Karpas-422 (cell line): ENCODE data around the gene PCDHA1. TPM values are rescaled to one million over a fixed set of nuclear protein-coding genes. Genes with fewer than 3 reads are reported as not detected.

Experiments
- DNase-seq: peaks from one replicate; pipeline ENCODE4 v3.0.0-alpha.2; 2015
- H2AFZ ChIP-seq: fragments of 200-600 bp; sonication (generic); 2 replicates; pipeline ENCODE4 v1.6.1; 2014; ENCODE audit warnings: antibody characterized with exemption, low read length, mixed read lengths
- H3K27ac ChIP-seq: fragments of 200-600 bp; sonication (generic); 2 replicates; pipeline ENCODE4 v1.5.1; 2014; ENCODE audit warnings: mild to moderate bottlenecking, low read length, moderate library complexity
- H3K27me3 ChIP-seq: fragments of 200-600 bp; sonication (generic); 2 replicates; pipeline ENCODE4 v1.6.1; 2014; ENCODE audit warnings: low read length, mixed read lengths
- H3K36me3 ChIP-seq: fragments of 200-600 bp; sonication (generic); 2 replicates; pipeline ENCODE4 v1.6.1; 2014; ENCODE audit warnings: low read length, mixed read lengths; ENCODE audit not compliant: insufficient read depth
- H3K4me1 ChIP-seq: fragments of 200-600 bp; sonication (generic); 2 replicates; pipeline ENCODE4 v1.6.1; 2014; ENCODE audit warnings: mild to moderate bottlenecking, low read length, mixed read lengths
- H3K4me2 ChIP-seq: fragments of 200-600 bp; sonication (generic); 2 replicates; pipeline ENCODE4 v1.6.1; 2014; ENCODE audit warnings: low read length, low read depth, mild to moderate bottlenecking; ENCODE audit not compliant: poor library complexity, severe bottlenecking
- H3K4me3 ChIP-seq: fragments of 200-600 bp; sonication (generic); 2 replicates; pipeline ENCODE4 v1.5.1; 2014; ENCODE audit warnings: mild to moderate bottlenecking, antibody characterized with exemption, low read length, mixed read lengths
- H3K79me2 ChIP-seq: fragments of 200-600 bp; sonication (generic); 2 replicates; pipeline ENCODE4 v1.6.1; 2014; ENCODE audit warnings: mild to moderate bottlenecking, low read length, mixed read lengths
- H3K9ac ChIP-seq: fragments of 200-600 bp; sonication (generic); 2 replicates; pipeline ENCODE4 v1.6.0; 2014; ENCODE audit warnings: low read length
- H3K9me2 ChIP-seq: fragments of 200-600 bp; sonication (generic), shearing (Covaris generic); replicated peaks from 2 replicates; pipeline ENCODE4 v1.6.0; 2014; ENCODE audit warnings: mild to moderate bottlenecking, low read length, moderate library complexity; ENCODE audit not compliant: insufficient read depth
- H3K9me3 ChIP-seq: fragments of 300-700, 200-600 bp; sonication (generic); 2 replicates; pipeline ENCODE4 v1.6.1; 2014; ENCODE audit warnings: low read length, mixed read lengths
- H4K20me1 ChIP-seq: fragments of 200-600 bp; sonication (generic); 2 replicates; pipeline ENCODE4 v1.6.1; 2014; ENCODE audit warnings: mild to moderate bottlenecking, antibody characterized with exemption, low read length, low read depth; ENCODE audit not compliant: insufficient read depth
- small RNA-seq: library from RNA; depleted of rRNA; stranded (forward); fragments of <200 nt; gene quantifications from one replicate; pipeline ENCODE3, GENCODE V24; 2014
- total RNA-seq: library from RNA; depleted of rRNA; stranded (reverse); fragments of >200 nt; shearing (Covaris generic); gene quantifications from 2 replicates; pipeline ENCODE4 v1.2.3, GENCODE V29; 2014; ENCODE audit warnings: low replicate concordance; rRNA removed

PCDHA1 gene
- total RNA-seq, 1 experiment from 2014 or later = not detected

DNA sequence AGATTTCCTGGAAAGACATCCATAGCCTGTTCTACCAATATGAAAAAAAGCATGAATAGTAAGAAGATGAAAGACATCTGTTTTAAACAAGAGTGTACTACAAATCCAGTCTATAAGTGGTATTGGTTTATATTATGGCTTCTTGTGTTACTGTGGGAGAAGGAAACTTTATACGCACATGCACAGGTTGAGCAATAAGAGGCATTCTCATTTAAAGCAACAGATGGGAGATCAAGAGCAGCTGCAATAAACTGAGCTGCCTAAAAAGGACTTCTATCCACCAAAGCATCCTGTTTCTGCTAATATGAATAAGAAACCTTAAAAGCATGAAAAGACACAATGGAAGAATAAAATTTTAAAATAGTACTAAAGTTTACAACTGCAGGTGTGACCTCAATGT is 256.6 kb downstream of the PCDHA1 start:
- DNase-seq = no peak
- H3K9ac ChIP-seq = no peak overlapping the region
- H2AFZ ChIP-seq = no peak overlapping the region
- no peaks in the 10 kb centered on the region for H3K9me2 ChIP-seq
- H3K36me3 ChIP-seq = no peaks in the 10 kb centered on the region
- H3K4me1 ChIP-seq = no peaks in the 10 kb centered on the region
- H3K27me3 ChIP-seq = no peaks in the 10 kb centered on the region
- H3K27ac ChIP-seq = no peak overlapping the region
- H4K20me1 ChIP-seq = no peaks in the 10 kb centered on the region
- no peak overlapping the region for H3K4me2 ChIP-seq
- 0 out of 2 replicates have a peak, but pooled peaks cover 4% of the 10 kb centered on the region for H3K9me3 ChIP-seq
- no peak overlapping the region for H3K4me3 ChIP-seq
- no peaks in the 10 kb centered on the region for H3K79me2 ChIP-seq

DNA sequence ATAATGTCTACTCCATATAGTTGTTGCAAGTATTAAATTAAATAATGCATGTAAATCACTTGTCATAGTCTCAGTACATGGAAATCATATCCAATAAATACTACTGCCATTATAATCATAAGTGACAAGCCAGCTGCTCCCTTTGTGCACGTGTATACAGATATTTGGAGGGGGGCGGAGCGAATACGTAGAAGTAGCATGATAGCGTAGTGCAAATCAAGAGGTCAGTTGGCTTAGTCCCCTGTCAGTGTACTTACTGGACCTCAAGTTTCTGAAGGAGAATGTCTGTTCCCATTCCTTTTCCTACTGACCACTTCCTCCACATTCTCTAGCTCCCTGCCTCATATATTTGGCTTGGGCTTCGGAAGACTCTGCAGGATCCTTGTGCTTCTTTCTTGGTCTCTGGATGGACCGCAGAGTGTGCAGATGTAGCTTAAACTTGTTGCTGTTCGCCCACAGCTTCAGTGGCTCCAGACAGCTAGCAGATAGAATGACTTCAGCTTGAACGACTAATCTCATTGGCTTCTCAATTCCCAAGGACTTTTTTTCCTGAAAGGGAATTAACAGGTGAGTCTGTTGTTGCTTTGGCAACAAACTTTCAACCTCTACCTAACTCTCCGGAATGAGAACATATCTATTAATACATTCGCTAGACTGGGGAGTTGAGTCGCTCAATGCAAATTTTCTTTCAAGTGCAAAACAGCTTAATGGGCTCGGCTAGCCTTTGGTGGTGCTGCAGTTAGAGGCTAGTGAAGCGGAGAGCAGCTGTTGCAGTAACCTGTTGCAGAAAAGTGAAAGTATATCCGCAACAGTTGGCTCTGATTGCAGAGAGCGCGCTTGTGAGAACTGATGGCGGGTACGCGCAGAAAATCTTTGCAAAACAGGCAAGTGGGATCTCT is 264.9 kb downstream of the PCDHA1 start, which contains the start of gene PCDHB1:
Gene PCDHB1 (plus strand): TSS at position 753 of the 899 bp plus-strand sequence. CDS start 97 bp downstream, at position 850.
- no peak within 1 kb of the TSS for H3K27ac ChIP-seq
- H3K79me2 ChIP-seq = no peaks in the 10 kb centered on the region
- no peak within 1 kb of the TSS for H2AFZ ChIP-seq
- no peaks in the 10 kb centered on the region for H3K27me3 ChIP-seq
- H3K4me2 ChIP-seq = no peak within 1 kb of the TSS
- H3K9me2 ChIP-seq = no peaks in the 10 kb centered on the region
- DNase-seq = no peak
- no peak within 1 kb of the TSS for H3K9ac ChIP-seq
- H4K20me1 ChIP-seq = no peaks in the 10 kb centered on the region
- H3K4me1 ChIP-seq = no peaks in the 10 kb centered on the region
- no peaks in the 10 kb centered on the region for H3K36me3 ChIP-seq
- H3K9me3 ChIP-seq = no peaks in the 10 kb centered on the region
- no peak within 1 kb of the TSS for H3K4me3 ChIP-seq

DNA sequence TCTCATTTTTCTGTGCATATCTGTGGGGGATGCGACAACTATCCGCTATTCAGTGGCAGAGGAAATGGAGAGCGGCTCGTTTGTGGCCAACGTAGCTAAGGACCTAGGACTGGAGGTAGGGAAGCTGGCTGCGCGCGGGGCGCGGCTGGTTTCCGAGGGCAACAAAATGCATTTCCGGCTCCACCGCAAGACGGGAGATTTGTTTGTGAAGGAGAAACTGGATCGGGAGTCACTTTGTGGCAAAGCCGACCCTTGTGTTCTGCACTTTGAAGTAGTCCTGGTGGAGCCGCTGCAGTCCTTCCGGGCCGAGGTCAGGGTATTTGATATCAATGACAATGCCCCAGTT is 265.6 kb downstream of the PCDHA1 start:
- Histone ChIP-seq H3K79me2 (no peaks in the 10 kb centered on the region), H4K20me1 (no peaks in the 10 kb centered on the region), H3K27me3 (no peaks in the 10 kb centered on the region), H2AFZ (no peak overlapping the region), H3K9me3 (no peaks in the 10 kb centered on the region), H3K36me3 (no peaks in the 10 kb centered on the region), H3K9ac (no peak overlapping the region), H3K9me2 (no peaks in the 10 kb centered on the region), H3K4me2 (no peak overlapping the region), H3K27ac (no peak overlapping the region), H3K4me3 (no peak overlapping the region), H3K4me1 (no peaks in the 10 kb centered on the region)
- no peak for DNase-seq

Small RNAs within 50 kb of the gene (small RNA-seq; reads per million reads assigned to genes)
- gene AC010223.1 = not detected

Other genes with a start within 250 kb of the PCDHA1 start
- gene EIF4EBP3, start 238.5 kb upstream of the PCDHA1 start, total RNA-seq = 7.3 and 12.2 TPM in 2 replicates
- 27.1 and 45.7 TPM in 2 replicates for gene SRA1, start 228.7 kb upstream of the PCDHA1 start, total RNA-seq
- 33.2 and 42.2 TPM in 2 replicates for gene APBB3, start 221.5 kb upstream of the PCDHA1 start, total RNA-seq
- gene SLC35A4, start 221.3 kb upstream of the PCDHA1 start, total RNA-seq = 19.0 and 33.5 TPM in 2 replicates
- not detected in 2 replicates for gene CD14, start 153.0 kb upstream of the PCDHA1 start, total RNA-seq
- 23.8 and 29.9 TPM in 2 replicates for gene TMCO6, start 146.7 kb upstream of the PCDHA1 start, total RNA-seq
- gene NDUFA2, start 138.5 kb upstream of the PCDHA1 start, total RNA-seq = 126 and 131 TPM in 2 replicates
- 101 and 106 TPM in 2 replicates for gene IK, start 138.3 kb upstream of the PCDHA1 start, total RNA-seq
- gene WDR55, start 121.2 kb upstream of the PCDHA1 start, total RNA-seq = 15.9 and 21.5 TPM in 2 replicates
- gene DND1, start 112.6 kb upstream of the PCDHA1 start, total RNA-seq = 0.71 and 2.0 TPM in 2 replicates
- gene HARS1, start 94.8 kb upstream of the PCDHA1 start, total RNA-seq = 29.9 and 61.0 TPM in 2 replicates
- 18.1 and 18.3 TPM in 2 replicates for gene HARS2, start 94.7 kb upstream of the PCDHA1 start, total RNA-seq
- gene ZMAT2, start 85.7 kb upstream of the PCDHA1 start, total RNA-seq = 18.1 and 20.6 TPM in 2 replicates
- not detected in 2 replicates for gene PCDHA2, start 8.7 kb downstream of the PCDHA1 start, total RNA-seq
- not detected in 2 replicates for gene PCDHA3, start 14.9 kb downstream of the PCDHA1 start, total RNA-seq
- gene PCDHA4, start 20.9 kb downstream of the PCDHA1 start, total RNA-seq = not detected in 2 replicates
- not detected in 2 replicates for gene PCDHA5, start 35.5 kb downstream of the PCDHA1 start, total RNA-seq
- gene PCDHA6, start 41.8 kb downstream of the PCDHA1 start, total RNA-seq = not detected in 2 replicates
- gene PCDHA7, start 48.1 kb downstream of the PCDHA1 start, total RNA-seq = not detected in 2 replicates
- gene PCDHA8, start 55.0 kb downstream of the PCDHA1 start, total RNA-seq = not detected in 2 replicates
- gene PCDHA9, start 62.2 kb downstream of the PCDHA1 start, total RNA-seq = not detected in 2 replicates
- gene PCDHA10, start 69.8 kb downstream of the PCDHA1 start, total RNA-seq = not detected in 2 replicates
- gene PCDHA11, start 82.8 kb downstream of the PCDHA1 start, total RNA-seq = not detected in 2 replicates
- not detected in 2 replicates for gene PCDHA12, start 89.2 kb downstream of the PCDHA1 start, total RNA-seq
- not detected in 2 replicates for gene PCDHA13, start 96.0 kb downstream of the PCDHA1 start, total RNA-seq
- gene PCDHAC1, start 140.2 kb downstream of the PCDHA1 start, total RNA-seq = not detected in 2 replicates
- gene PCDHAC2, start 180.3 kb downstream of the PCDHA1 start, total RNA-seq = not detected in 2 replicates